ENCODE results near the gene ARHGAP26.

DNA sequence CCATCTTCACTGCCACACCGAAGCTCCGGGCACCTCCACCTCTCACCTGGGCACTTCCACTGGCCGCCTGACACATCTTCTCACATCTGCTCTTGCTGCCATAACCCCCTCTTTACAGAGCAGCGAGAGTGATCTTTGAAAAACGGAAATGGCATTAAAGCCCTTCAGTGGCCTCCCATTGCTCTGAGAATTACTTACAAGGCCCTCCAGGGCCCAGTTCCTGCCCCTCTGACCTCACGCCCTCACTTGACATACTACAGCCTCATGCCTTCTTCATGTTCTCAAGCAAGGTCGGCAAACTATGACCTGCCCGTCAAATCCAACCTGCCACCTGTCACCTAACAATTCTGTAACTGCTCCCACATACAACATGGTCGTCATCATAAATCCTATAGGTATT is 446.0 kb downstream of the ARHGAP26 start:
- TF ChIP-seq SUZ12 (IDR thresholded peaks at IDR 0.05; ENCODE audit: extremely low read depth, insufficient read depth, insufficient read length) (no peak), YY1 (IDR thresholded peaks at IDR 0.05; ENCODE audit: insufficient read depth, insufficient read length) (no peak), ZNF274 (IDR thresholded peaks at IDR 0.05; ENCODE audit: low read depth, low read length) (no peak)

Data from NT2/D1 (cell line).